Osteoblast (primary cell): Measurements from ENCODE around the gene BCL2. TPM values are rescaled to one million over a fixed set of nuclear protein-coding genes. Genes with fewer than 3 reads are reported as not detected.

ENCODE experiments used
- DNase-seq: peaks from one replicate; pipeline ENCODE4 v3.0.0; 2011; ENCODE audit warnings: low spot score, mixed read lengths; ENCODE audit not compliant: insufficient read length; ENCODE audit errors: missing footprints
- H2AFZ ChIP-seq: 2 replicates; pipeline ENCODE4 v1.6.0; 2011; ENCODE audit warnings: mild to moderate bottlenecking, low read length
- H3K27ac ChIP-seq: 2 replicates; pipeline ENCODE4 v1.5.1; 2011; ENCODE audit warnings: mild to moderate bottlenecking, low read depth, low read length, moderate library complexity
- H3K27me3 ChIP-seq: 2 replicates; pipeline ENCODE4 v1.6.0; 2012; ENCODE audit warnings: mild to moderate bottlenecking, control low read depth, inconsistent platforms, low read length, moderate library complexity; ENCODE audit not compliant: insufficient read depth
- H3K36me3 ChIP-seq: 2 replicates; pipeline ENCODE4 v1.5.1; 2011; ENCODE audit warnings: mild to moderate bottlenecking, low read length, control low read depth, moderate library complexity; ENCODE audit not compliant: insufficient read depth
- H3K4me1 ChIP-seq: 2 replicates; pipeline ENCODE4 v1.5.1; 2011; ENCODE audit warnings: mild to moderate bottlenecking, low read length, control low read depth, moderate library complexity; ENCODE audit not compliant: insufficient read depth
- H3K4me2 ChIP-seq: 2 replicates; pipeline ENCODE4 v1.6.0; 2011; ENCODE audit warnings: mild to moderate bottlenecking, low read length; ENCODE audit not compliant: insufficient read depth
- H3K4me3 ChIP-seq: fragments of 200-600 bp; sonication (generic); 3 replicates; pipeline ENCODE4 v1.5.1; 2012; ENCODE audit warnings: mild to moderate bottlenecking, low read length, inconsistent platforms; ENCODE audit not compliant: insufficient read depth
- H3K79me2 ChIP-seq: 2 replicates; pipeline ENCODE4 v1.6.0; 2012; ENCODE audit warnings: mild to moderate bottlenecking, low read length, control low read depth, inconsistent platforms; ENCODE audit not compliant: insufficient read depth
- H3K9me3 ChIP-seq: 2 replicates; pipeline ENCODE4 v1.5.1; 2011; ENCODE audit warnings: low read depth, low read length, control low read depth
- H4K20me1 ChIP-seq: 2 replicates; pipeline ENCODE4 v1.6.0; 2012; ENCODE audit warnings: mild to moderate bottlenecking, low read length, control low read depth; ENCODE audit not compliant: insufficient read depth
- total RNA-seq: library from RNA; depleted of rRNA; stranded (reverse); fragments of >200 nt; gene quantifications from 2 replicates; pipeline ENCODE4 v1.2.3, GENCODE V29; 2012
- TF ChIP-seq, protein P1 (sequence below): IDR thresholded peaks from 2 replicates; pipeline ENCODE4 v1.5.1; 2011; ENCODE audit warnings: mild to moderate bottlenecking, low read depth, low read length, moderate library complexity; ENCODE audit errors: extremely low read depth

The BCL2 gene
- total RNA-seq, 1 donor = 11.9 TPM

DNA sequence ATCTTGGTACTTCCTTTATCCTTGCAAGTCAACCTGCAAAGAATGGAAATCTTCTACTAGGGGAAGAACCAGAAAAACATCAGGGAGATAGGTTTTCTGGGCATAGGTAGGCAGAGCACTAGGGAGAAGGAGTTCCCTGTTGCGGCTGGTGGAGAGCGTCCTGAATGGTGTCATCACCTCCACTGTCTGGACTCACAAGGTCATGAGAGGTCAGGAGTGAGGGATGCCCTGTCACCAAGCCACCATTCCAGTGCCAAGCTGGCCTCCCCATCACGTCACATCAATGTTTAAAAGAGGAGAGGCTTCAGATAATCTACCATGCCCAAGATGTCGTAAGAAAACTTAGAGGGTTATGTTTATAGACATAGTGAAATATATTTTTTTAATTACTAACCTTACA lies 72.1 kb downstream of the BCL2 start:
- Histone ChIP-seq H3K9me3 (no peaks in the 10 kb centered on the region), H3K4me2 (no peak overlapping the region), H3K36me3 (no peaks in the 10 kb centered on the region), H3K4me3 (no peak overlapping the region), H3K27ac (no peak overlapping the region), H3K4me1 (no peaks in the 10 kb centered on the region), H3K79me2 (no peaks in the 10 kb centered on the region), H4K20me1 (no peaks in the 10 kb centered on the region), H2AFZ (no peak overlapping the region), H3K27me3 (peaks cover 3% of the 10 kb centered on the region)
- TF ChIP-seq, protein P1, sequence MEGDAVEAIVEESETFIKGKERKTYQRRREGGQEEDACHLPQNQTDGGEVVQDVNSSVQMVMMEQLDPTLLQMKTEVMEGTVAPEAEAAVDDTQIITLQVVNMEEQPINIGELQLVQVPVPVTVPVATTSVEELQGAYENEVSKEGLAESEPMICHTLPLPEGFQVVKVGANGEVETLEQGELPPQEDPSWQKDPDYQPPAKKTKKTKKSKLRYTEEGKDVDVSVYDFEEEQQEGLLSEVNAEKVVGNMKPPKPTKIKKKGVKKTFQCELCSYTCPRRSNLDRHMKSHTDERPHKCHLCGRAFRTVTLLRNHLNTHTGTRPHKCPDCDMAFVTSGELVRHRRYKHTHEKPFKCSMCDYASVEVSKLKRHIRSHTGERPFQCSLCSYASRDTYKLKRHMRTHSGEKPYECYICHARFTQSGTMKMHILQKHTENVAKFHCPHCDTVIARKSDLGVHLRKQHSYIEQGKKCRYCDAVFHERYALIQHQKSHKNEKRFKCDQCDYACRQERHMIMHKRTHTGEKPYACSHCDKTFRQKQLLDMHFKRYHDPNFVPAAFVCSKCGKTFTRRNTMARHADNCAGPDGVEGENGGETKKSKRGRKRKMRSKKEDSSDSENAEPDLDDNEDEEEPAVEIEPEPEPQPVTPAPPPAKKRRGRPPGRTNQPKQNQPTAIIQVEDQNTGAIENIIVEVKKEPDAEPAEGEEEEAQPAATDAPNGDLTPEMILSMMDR = no peak
- DNase-seq = no peak

DNA sequence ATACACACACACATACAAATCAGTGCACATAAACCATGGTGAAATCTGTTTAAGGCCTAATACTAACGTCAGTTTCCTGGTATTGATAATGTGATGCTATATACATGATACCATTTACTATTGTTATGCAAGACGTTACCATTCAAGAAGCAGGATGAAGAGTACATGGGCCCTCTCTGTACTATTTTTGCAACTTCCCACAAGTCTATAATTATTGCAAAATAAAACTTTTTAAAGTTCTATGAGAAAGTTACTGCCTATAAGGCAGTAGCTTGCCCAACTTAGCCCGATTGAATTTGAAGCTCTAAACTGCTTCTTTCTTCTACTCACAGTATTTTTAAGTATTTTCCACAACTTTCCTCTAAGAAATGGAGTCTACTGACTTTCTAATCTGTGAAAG lies 74.0 kb downstream of the BCL2 start:
- Histone ChIP-seq H3K27me3 (peaks cover 5% of the 10 kb centered on the region), H3K4me1 (no peaks in the 10 kb centered on the region), H2AFZ (no peak overlapping the region), H3K27ac (no peak overlapping the region), H3K4me2 (no peak overlapping the region), H3K79me2 (no peaks in the 10 kb centered on the region), H4K20me1 (no peaks in the 10 kb centered on the region), H3K9me3 (no peaks in the 10 kb centered on the region), H3K36me3 (no peaks in the 10 kb centered on the region), H3K4me3 (no peak overlapping the region)
- TF ChIP-seq, protein P1 = no peak
- no peak for DNase-seq

DNA sequence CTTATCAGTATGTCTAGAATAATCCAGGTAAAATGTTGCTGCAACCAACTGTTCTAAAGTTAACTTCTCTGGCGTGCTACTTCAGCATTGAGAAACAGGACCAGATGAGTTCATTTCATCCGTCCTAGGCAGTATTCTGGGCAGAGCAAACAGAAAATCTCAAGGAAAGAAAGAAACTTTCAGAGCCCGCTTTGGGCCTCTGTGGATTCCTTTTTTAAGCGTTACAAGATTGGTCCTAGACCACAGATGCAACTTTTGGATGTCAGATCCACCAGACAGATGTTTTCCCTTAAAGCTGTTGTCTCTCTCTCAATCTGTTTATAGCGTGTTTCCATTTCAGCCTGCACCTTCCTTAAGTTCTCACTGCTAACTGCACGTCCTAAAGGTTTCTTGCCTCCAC lies 75.0 kb downstream of the BCL2 start:
- Histone ChIP-seq H3K4me2 (no peak overlapping the region), H4K20me1 (no peaks in the 10 kb centered on the region), H3K36me3 (no peaks in the 10 kb centered on the region), H3K4me1 (no peaks in the 10 kb centered on the region), H2AFZ (no peak overlapping the region), H3K27me3 (peaks cover 5% of the 10 kb centered on the region), H3K9me3 (no peaks in the 10 kb centered on the region), H3K27ac (no peak overlapping the region), H3K4me3 (no peak overlapping the region), H3K79me2 (no peaks in the 10 kb centered on the region)
- no peak for DNase-seq
- TF ChIP-seq, protein P1 = no peak

DNA sequence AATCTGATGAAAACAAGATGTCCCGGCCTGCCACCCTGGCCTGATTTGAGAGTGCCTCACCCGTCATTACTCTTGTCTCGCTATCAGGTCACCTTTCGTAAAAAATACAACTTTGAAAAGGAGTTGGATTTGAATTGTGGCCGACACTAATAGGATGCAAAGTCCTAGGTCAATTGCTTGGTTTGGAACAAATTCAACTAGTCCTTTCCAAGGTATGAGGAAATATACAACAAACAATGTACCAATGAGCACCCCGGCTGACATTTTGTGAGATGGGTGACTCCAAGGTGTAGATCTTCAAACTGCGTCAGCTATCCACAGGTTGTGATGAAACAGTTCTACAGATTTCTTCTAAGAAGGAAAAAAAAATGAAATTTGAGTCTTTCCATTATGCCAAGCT lies 77.8 kb downstream of the BCL2 start:
- H3K4me2 ChIP-seq = no peak overlapping the region
- H2AFZ ChIP-seq = no peak overlapping the region
- DNase-seq = no peak
- TF ChIP-seq, protein P1 = no peak
- no peaks in the 10 kb centered on the region for H4K20me1 ChIP-seq
- peaks cover 5% of the 10 kb centered on the region for H3K27me3 ChIP-seq
- peaks cover 19% of the 10 kb centered on the region for H3K4me1 ChIP-seq
- H3K27ac ChIP-seq = no peak overlapping the region
- no peaks in the 10 kb centered on the region for H3K9me3 ChIP-seq
- H3K36me3 ChIP-seq = no peaks in the 10 kb centered on the region
- no peaks in the 10 kb centered on the region for H3K79me2 ChIP-seq
- no peak overlapping the region for H3K4me3 ChIP-seq
